ENCODE measurements around the gene OCA2. TPM values are rescaled to one million over a fixed set of nuclear protein-coding genes. Genes with fewer than 3 reads are reported as not detected.
A peak's percentile ranks its signal among the peaks of the same experiment; 100 is the strongest.

The OCA2 gene
- total and polyA plus RNA-seq, 4 donors = 0.49 to 23.0 (median 2.3) TPM

- Histone ChIP-seq H3K27ac (ENCODE audit: low read depth in 1 of 2, low read length in 1 of 2) (no peak overlapping the region), H3K9me3 (ENCODE audit: control insufficient read depth in 4 of 4, insufficient read depth in 3 of 4, low read length in 3 of 4) (peaks cover 0 to 5% (median 0%) of the 10 kb centered on the region in 4 donors), H3K27me3 (ENCODE audit: control insufficient read depth in 3 of 3, insufficient read depth in 3 of 3, low read length in 2 of 3) (peaks cover 0 to 16% (median 0%) of the 10 kb centered on the region in 3 donors), H3K4me1 (ENCODE audit: control insufficient read depth in 5 of 5, insufficient read depth in 5 of 5, low read length in 5 of 5) (peaks cover 2 to 24% (median 7%) of the 10 kb centered on the region in 5 donors), H3K36me3 (ENCODE audit: control insufficient read depth in 4 of 4, insufficient read depth in 4 of 4, low read length in 4 of 4) (peaks cover 3 to 4% (median 3%) of the 10 kb centered on the region in 4 donors), H3K9ac (ENCODE audit: insufficient read depth in 1 of 2, low read length in 2 of 2) (peak overlapping the region in 1 of 2 donors; percentile 61), H3K4me3 (peak overlapping the region; percentile 15)
- WGBS, 2 donors = 2 to 4% methylated on average over 56 to 81 of the region's 81 CpGs
- TF ChIP-seq CTCF (IDR thresholded peaks at IDR 0.05; ENCODE audit: control extremely low read depth, extremely low read depth) = no peak
- DNase-seq = no peak
- ATAC-seq (ENCODE audit: insufficient read depth, low FRiP score) = peak; percentile 64
Measured at GRCh38 chr15:28106294-28107110, 7.4 kb upstream of the OCA2 start.

GRCh38 chr15:28105793-28106192 lies 6.7 kb upstream of the OCA2 start:
- WGBS, 2 donors = 88% methylated on average over 5 of the region's 5 CpGs
- Histone ChIP-seq H3K27ac (ENCODE audit: low read depth in 1 of 2, low read length in 1 of 2) (no peak overlapping the region), H3K4me1 (ENCODE audit: control insufficient read depth in 5 of 5, insufficient read depth in 5 of 5, low read length in 5 of 5) (peaks cover 0 to 20% (median 7%) of the 10 kb centered on the region in 5 donors), H3K27me3 (ENCODE audit: control insufficient read depth in 3 of 3, insufficient read depth in 3 of 3, low read length in 2 of 3) (peaks cover 0 to 16% (median 0%) of the 10 kb centered on the region in 3 donors), H3K9ac (ENCODE audit: insufficient read depth in 1 of 2, low read length in 2 of 2) (no peak overlapping the region), H3K9me3 (ENCODE audit: control insufficient read depth in 4 of 4, insufficient read depth in 3 of 4, low read length in 3 of 4) (peaks cover 0 to 5% (median 0%) of the 10 kb centered on the region in 4 donors), H3K4me3 (peak overlapping the region; percentile 16), H3K36me3 (ENCODE audit: control insufficient read depth in 4 of 4, insufficient read depth in 4 of 4, low read length in 4 of 4) (peaks cover 0 to 2% (median 0%) of the 10 kb centered on the region in 4 donors)
- no peak for TF ChIP-seq CTCF (IDR thresholded peaks at IDR 0.05; ENCODE audit: control extremely low read depth, extremely low read depth)
- no peak for DNase-seq
- no peak for ATAC-seq (ENCODE audit: insufficient read depth, low FRiP score)

- Histone ChIP-seq H3K4me1 (ENCODE audit: control insufficient read depth in 5 of 5, insufficient read depth in 5 of 5, low read length in 5 of 5) (peaks cover 0 to 16% (median 7%) of the 10 kb centered on the region in 5 donors), H3K4me3 (no peak overlapping the region), H3K27ac (ENCODE audit: low read depth in 1 of 2, low read length in 1 of 2) (no peak overlapping the region), H3K36me3 (ENCODE audit: control insufficient read depth in 4 of 4, insufficient read depth in 4 of 4, low read length in 4 of 4) (no peaks in the 10 kb centered on the region), H3K9ac (ENCODE audit: insufficient read depth in 1 of 2, low read length in 2 of 2) (no peak overlapping the region), H3K9me3 (ENCODE audit: control insufficient read depth in 4 of 4, insufficient read depth in 3 of 4, low read length in 3 of 4) (peaks cover 0 to 5% (median 0%) of the 10 kb centered on the region in 4 donors), H3K27me3 (ENCODE audit: control insufficient read depth in 3 of 3, insufficient read depth in 3 of 3, low read length in 2 of 3) (peaks cover 0 to 18% (median 0%) of the 10 kb centered on the region in 3 donors)
- 94 to 96% methylated on average over 9 of the region's 9 CpGs for WGBS, 2 donors
- ATAC-seq (ENCODE audit: insufficient read depth, low FRiP score) (no peak), DNase-seq (no peak)
- no peak for TF ChIP-seq CTCF (IDR thresholded peaks at IDR 0.05; ENCODE audit: control extremely low read depth, extremely low read depth)
Measured at GRCh38 chr15:28105224-28105791, 6.2 kb upstream of the OCA2 start.

Data from lung (tissue), 12 donors.